22Rv1 (cell line): ENCODE measurements around the gene DGCR2.

Experiments
- H3K27ac ChIP-seq: fragments of 450-650 bp; 2 replicates; pipeline ENCODE4 v1.5.1; 2017
- ZFX ChIP-seq: fragments of 450-650 bp; IDR thresholded peaks from 2 replicates; pipeline ENCODE4 v1.6.1; 2017; ENCODE audit warnings: antibody characterized with exemption, borderline replicate concordance
- TF ChIP-seq, protein P1 (sequence below): fragments of 450-650 bp; IDR thresholded peaks from 2 replicates; pipeline ENCODE4 v1.5.1; 2017; ENCODE audit warnings: mild to moderate bottlenecking

The DGCR2 gene

DNA sequence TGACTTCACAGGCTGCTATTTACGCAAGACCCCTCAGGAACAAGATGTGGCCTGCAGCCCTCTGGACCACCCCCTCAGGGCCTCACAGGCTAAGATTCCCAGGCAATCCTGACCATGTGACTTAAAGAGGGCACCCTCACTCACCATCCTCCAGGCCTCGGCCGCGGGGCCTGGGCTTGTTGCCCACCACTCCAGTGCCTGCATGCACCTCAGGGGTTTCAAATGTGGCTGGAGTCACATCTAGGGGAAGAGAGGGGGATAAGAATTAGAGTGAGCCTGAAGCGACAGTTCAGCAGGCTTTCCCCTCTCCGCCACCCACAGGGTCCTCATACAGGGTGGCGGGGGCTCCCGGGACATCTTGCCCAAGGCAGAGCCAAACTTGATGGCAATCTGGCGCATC is 20.2 kb upstream of the DGCR2 start:
- no peak for TF ChIP-seq ZFX
- TF ChIP-seq, protein P1, sequence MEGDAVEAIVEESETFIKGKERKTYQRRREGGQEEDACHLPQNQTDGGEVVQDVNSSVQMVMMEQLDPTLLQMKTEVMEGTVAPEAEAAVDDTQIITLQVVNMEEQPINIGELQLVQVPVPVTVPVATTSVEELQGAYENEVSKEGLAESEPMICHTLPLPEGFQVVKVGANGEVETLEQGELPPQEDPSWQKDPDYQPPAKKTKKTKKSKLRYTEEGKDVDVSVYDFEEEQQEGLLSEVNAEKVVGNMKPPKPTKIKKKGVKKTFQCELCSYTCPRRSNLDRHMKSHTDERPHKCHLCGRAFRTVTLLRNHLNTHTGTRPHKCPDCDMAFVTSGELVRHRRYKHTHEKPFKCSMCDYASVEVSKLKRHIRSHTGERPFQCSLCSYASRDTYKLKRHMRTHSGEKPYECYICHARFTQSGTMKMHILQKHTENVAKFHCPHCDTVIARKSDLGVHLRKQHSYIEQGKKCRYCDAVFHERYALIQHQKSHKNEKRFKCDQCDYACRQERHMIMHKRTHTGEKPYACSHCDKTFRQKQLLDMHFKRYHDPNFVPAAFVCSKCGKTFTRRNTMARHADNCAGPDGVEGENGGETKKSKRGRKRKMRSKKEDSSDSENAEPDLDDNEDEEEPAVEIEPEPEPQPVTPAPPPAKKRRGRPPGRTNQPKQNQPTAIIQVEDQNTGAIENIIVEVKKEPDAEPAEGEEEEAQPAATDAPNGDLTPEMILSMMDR: no peak
- H3K27ac ChIP-seq: no peak overlapping the region

GRCh38 chr22:19139974-19140373 is 17.8 kb upstream of the DGCR2 start:
- H3K27ac ChIP-seq: no peak overlapping the region
- TF ChIP-seq ZFX: no peak
- TF ChIP-seq, protein P1: no peak

- H3K27ac ChIP-seq: no peak overlapping the region
- TF ChIP-seq, protein P1: no peak
- no peak for TF ChIP-seq ZFX
These were observed 16.8 kb upstream of the DGCR2 start for GRCh38 chr22:19139001-19139356.

DNA sequence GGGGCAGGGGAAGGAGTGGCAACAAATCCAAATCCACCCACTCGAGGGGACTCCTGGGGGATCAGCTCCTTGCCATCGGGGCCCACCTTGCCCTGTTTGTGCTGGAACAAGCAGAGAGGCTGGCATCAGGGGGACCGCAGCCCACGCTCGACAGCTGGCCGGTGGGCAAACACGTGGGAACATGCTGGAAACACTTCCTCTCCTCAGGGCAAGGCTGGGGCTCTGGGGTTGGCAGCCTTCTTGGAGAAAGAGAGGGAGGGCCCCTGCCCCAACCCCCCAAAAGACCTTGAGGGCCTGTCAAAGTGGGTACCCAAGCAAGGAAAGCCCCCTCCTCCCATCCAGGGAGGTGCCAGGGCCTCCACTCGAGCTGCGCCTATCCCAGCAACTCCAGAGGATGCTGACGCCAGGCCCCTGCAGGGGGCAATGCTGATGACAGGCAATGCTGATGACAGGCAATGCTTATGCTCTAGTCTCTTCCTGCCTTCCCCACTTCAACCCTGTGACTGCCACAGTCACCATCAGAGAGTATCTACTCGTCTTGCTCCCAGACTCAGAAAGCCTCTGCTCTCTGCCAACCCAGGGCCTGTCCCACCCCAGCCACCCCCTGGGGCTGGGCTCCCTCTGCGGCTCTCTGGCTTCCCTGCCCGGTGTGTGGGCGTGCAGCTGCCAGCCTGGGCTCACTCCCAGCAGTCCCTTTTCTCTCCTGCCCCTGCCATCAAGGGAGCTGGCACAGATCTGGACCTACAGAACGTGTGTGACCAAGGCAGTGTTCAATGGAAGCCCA is 16.2 kb upstream of the DGCR2 start:
- TF ChIP-seq, protein P1: no peak

DNA sequence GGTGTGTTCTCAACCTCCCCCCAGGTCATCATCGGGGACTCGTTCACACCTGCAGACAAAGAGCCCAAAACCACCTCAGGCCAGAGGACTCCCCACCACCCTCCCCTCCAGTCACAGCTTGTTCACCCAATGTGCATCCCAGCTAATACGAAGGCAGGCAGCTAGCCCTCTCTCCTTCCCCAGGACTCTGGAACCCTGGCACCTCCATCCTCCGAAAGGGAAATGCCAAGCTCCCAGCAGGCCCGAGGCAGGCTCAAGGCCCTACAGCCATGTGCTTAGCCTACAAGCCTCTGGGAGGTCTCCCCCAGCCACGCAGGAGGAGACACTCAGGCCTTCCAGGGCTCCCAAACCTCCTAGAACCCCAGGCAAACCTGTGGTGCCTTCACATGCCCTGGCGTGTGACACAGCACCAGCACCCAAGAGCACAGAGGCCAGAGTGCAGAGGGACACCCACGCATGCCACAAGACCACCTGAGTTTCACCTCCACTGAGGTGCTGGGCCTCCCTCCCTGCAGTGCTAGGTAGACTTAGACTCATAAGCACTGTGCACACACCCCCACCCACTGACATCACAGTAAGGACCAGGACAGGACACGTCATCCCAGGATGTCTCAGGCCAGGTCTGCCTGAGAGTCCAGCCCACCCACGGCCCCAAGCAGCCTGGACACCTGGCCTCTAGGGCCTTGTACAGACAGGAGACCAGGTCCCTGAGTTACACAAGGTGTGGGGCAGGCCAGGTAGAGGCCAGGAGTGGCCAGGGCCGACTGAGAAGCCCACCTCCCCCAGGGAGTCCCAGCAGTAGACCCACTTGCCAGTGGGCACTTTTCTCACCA is 15.4 kb upstream of the DGCR2 start:
- TF ChIP-seq, protein P1: no peak
- TF ChIP-seq ZFX: no peak
- H3K27ac ChIP-seq: no peak overlapping the region

More for the DNA sequence above, 16.2 kb upstream of the DGCR2 start:
- H3K27ac ChIP-seq: no peak overlapping the region

GRCh38 chr22:19136915-19137314 is 14.7 kb upstream of the DGCR2 start:
- no peak overlapping the region for H3K27ac ChIP-seq
- TF ChIP-seq ZFX: no peak
- TF ChIP-seq, protein P1: no peak

DNA sequence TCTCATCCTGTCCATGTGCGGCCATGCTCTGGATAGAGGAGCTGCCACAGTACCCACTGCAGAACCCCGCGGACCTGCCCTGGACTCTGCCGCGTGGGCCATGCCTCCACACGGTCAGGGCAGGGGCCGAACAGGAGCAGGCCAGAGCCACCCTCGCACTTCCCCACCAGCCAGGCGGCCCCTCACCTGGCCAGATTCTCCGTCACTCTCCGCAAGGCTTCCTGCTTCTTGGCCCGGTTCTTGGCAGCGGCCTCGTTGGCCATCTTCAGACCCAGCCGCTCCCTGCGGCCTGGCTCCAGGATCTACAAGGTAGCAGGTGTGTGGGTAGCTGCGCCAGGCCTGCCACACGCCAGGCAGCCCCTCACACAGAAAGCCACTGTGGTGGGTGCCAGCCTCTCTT is 12.7 kb upstream of the DGCR2 start:
- no peak overlapping the region for H3K27ac ChIP-seq
- no peak for TF ChIP-seq ZFX
- TF ChIP-seq, protein P1: no peak
